ENCODE data around the gene RAP1GDS1. TPM values are rescaled to one million over a fixed set of nuclear protein-coding genes. Genes with fewer than 3 reads are reported as not detected.

Gene RAP1GDS1
- total RNA-seq, 1 donor from 2014 or later, result 64.5 TPM

GRCh38 chr4:98343626-98344025, 82.4 kb downstream of the RAP1GDS1 start:
- Histone ChIP-seq H3K9ac (ENCODE audit: low read length) (no peak overlapping the region), H3K27ac (ENCODE audit: low read depth, low read length) (no peak overlapping the region), H3K4me1 (ENCODE audit: insufficient read depth, low read length) (peaks cover 4% of the 10 kb centered on the region), H3K27me3 (ENCODE audit: insufficient read depth, low read length) (no peaks in the 10 kb centered on the region), H3K4me3 (ENCODE audit: insufficient read depth, low read depth, low read length) (no peak overlapping the region), H3K36me3 (ENCODE audit: insufficient read depth, low read length) (no peaks in the 10 kb centered on the region), H3K79me2 (ENCODE audit: insufficient read depth, low read length) (peaks cover 37% of the 10 kb centered on the region), H3K9me3 (ENCODE audit: insufficient read depth, low read depth, low read length) (no peaks in the 10 kb centered on the region), H4K20me1 (ENCODE audit: insufficient read depth, low read length) (no peaks in the 10 kb centered on the region), H3K4me2 (ENCODE audit: low read length) (no peak overlapping the region), H2AFZ (ENCODE audit: low read depth, low read length) (no peak overlapping the region)
- no peak for FAIRE-seq
- Mint-ChIP-seq H3K4me3 (ENCODE audit: unreplicated experiment) (no peak overlapping the region), H3K36me3 (ENCODE audit: low read depth, unreplicated experiment) (peaks cover 9% of the 10 kb centered on the region), H3K4me1 (ENCODE audit: low read depth, unreplicated experiment) (peaks cover 4% of the 10 kb centered on the region), H3K27me3 (ENCODE audit: low read depth, unreplicated experiment) (no peaks in the 10 kb centered on the region), H3K27ac (ENCODE audit: unreplicated experiment) (no peak overlapping the region), H3K9me3 (ENCODE audit: unreplicated experiment) (peaks cover 4% of the 10 kb centered on the region)
- DNase-seq (ENCODE audit: low read depth), result no peak
- no peak for TF ChIP-seq EZH2 (IDR thresholded peaks at IDR 0.05; ENCODE audit: insufficient read depth, low read length)

- DNase-seq (ENCODE audit: low read depth) (no peak), FAIRE-seq (no peak)
- Histone ChIP-seq H3K79me2 (ENCODE audit: insufficient read depth, low read length) (peaks cover 35% of the 10 kb centered on the region), H3K9me3 (ENCODE audit: insufficient read depth, low read depth, low read length) (no peaks in the 10 kb centered on the region), H3K4me2 (ENCODE audit: low read length) (no peak overlapping the region), H3K27ac (ENCODE audit: low read depth, low read length) (no peak overlapping the region), H3K36me3 (ENCODE audit: insufficient read depth, low read length) (no peaks in the 10 kb centered on the region), H4K20me1 (ENCODE audit: insufficient read depth, low read length) (no peaks in the 10 kb centered on the region), H3K27me3 (ENCODE audit: insufficient read depth, low read length) (no peaks in the 10 kb centered on the region), H3K4me1 (ENCODE audit: insufficient read depth, low read length) (peaks cover 4% of the 10 kb centered on the region), H3K4me3 (ENCODE audit: insufficient read depth, low read depth, low read length) (no peak overlapping the region), H2AFZ (ENCODE audit: low read depth, low read length) (no peak overlapping the region), H3K9ac (ENCODE audit: low read length) (no peak overlapping the region)
- peaks cover 12% of the 10 kb centered on the region for H3K36me3 Mint-ChIP-seq (ENCODE audit: low read depth, unreplicated experiment)
- H3K4me3 Mint-ChIP-seq (ENCODE audit: unreplicated experiment), result no peak overlapping the region
- H3K27me3 Mint-ChIP-seq (ENCODE audit: low read depth, unreplicated experiment), result no peaks in the 10 kb centered on the region
- peaks cover 4% of the 10 kb centered on the region for H3K4me1 Mint-ChIP-seq (ENCODE audit: low read depth, unreplicated experiment)
- H3K9me3 Mint-ChIP-seq (ENCODE audit: unreplicated experiment), result peaks cover 6% of the 10 kb centered on the region
- no peak overlapping the region for H3K27ac Mint-ChIP-seq (ENCODE audit: unreplicated experiment)
- TF ChIP-seq EZH2 (IDR thresholded peaks at IDR 0.05; ENCODE audit: insufficient read depth, low read length), result no peak
- no peak for TF ChIP-seq CTCF (IDR thresholded peaks at IDR 0.05; ENCODE audit: insufficient read depth, low read depth, low read length)
Observed at GRCh38 chr4:98345838-98346237, 84.7 kb downstream of the RAP1GDS1 start.

- Histone ChIP-seq H3K4me1 (ENCODE audit: insufficient read depth, low read length) (no peaks in the 10 kb centered on the region), H3K4me2 (ENCODE audit: low read length) (no peak overlapping the region), H3K36me3 (ENCODE audit: insufficient read depth, low read length) (peaks cover 2% of the 10 kb centered on the region), H2AFZ (ENCODE audit: low read depth, low read length) (no peak overlapping the region), H3K9me3 (ENCODE audit: insufficient read depth, low read depth, low read length) (no peaks in the 10 kb centered on the region), H3K79me2 (ENCODE audit: insufficient read depth, low read length) (peaks cover 26% of the 10 kb centered on the region), H3K27me3 (ENCODE audit: insufficient read depth, low read length) (no peaks in the 10 kb centered on the region), H4K20me1 (ENCODE audit: insufficient read depth, low read length) (peaks cover 5% of the 10 kb centered on the region), H3K4me3 (ENCODE audit: insufficient read depth, low read depth, low read length) (no peak overlapping the region), H3K9ac (ENCODE audit: low read length) (no peak overlapping the region), H3K27ac (ENCODE audit: low read depth, low read length) (no peak overlapping the region)
- no peaks in the 10 kb centered on the region for H3K27me3 Mint-ChIP-seq (ENCODE audit: low read depth, unreplicated experiment)
- H3K36me3 Mint-ChIP-seq (ENCODE audit: low read depth, unreplicated experiment), result peaks cover 13% of the 10 kb centered on the region
- H3K9me3 Mint-ChIP-seq (ENCODE audit: unreplicated experiment), result peaks cover 6% of the 10 kb centered on the region
- no peak overlapping the region for H3K4me3 Mint-ChIP-seq (ENCODE audit: unreplicated experiment)
- no peak for DNase-seq (ENCODE audit: low read depth)
- no peaks in the 10 kb centered on the region for H3K4me1 Mint-ChIP-seq (ENCODE audit: low read depth, unreplicated experiment)
- FAIRE-seq, result no peak
- H3K27ac Mint-ChIP-seq (ENCODE audit: unreplicated experiment), result no peak overlapping the region
- TF ChIP-seq CTCF (IDR thresholded peaks at IDR 0.05; ENCODE audit: insufficient read depth, low read depth, low read length), result no peak
- TF ChIP-seq EZH2 (IDR thresholded peaks at IDR 0.05; ENCODE audit: insufficient read depth, low read length), result no peak
Observed at GRCh38 chr4:98352396-98352795, 91.2 kb downstream of the RAP1GDS1 start.

Data from astrocyte (in vitro differentiated cells and primary cell).